ENCODE data around the gene KIRREL3.
A peak's percentile ranks its signal among the peaks of the same experiment; 100 is the strongest.

KIRREL3 gene

GRCh38 chr11:126491092-126491491 is 509.5 kb downstream of the KIRREL3 start:
- no peak for DNase-seq (ENCODE audit: low spot score)

- DNase-seq (ENCODE audit: low spot score): no peak
These were observed 510.5 kb downstream of the KIRREL3 start for GRCh38 chr11:126489836-126490660.

- DNase-seq (ENCODE audit: low spot score): no peak
These were observed 511.8 kb downstream of the KIRREL3 start for GRCh38 chr11:126488591-126489370.

- DNase-seq (ENCODE audit: low spot score): no peak
These were observed 512.9 kb downstream of the KIRREL3 start for GRCh38 chr11:126487711-126488110.

GRCh38 chr11:126485986-126486635 is 514.5 kb downstream of the KIRREL3 start:
- no peak for DNase-seq (ENCODE audit: low spot score)

GRCh38 chr11:126485021-126485792 is 515.4 kb downstream of the KIRREL3 start:
- DNase-seq (ENCODE audit: low spot score): no peak

- no peak for DNase-seq (ENCODE audit: low spot score)
These were observed 516.3 kb downstream of the KIRREL3 start for GRCh38 chr11:126484266-126484665.

GRCh38 chr11:126483621-126484195 is 516.9 kb downstream of the KIRREL3 start:
- DNase-seq (ENCODE audit: low spot score): no peak

- DNase-seq (ENCODE audit: low spot score): no peak
These were observed 517.9 kb downstream of the KIRREL3 start for GRCh38 chr11:126482586-126483108.

- DNase-seq (ENCODE audit: low spot score): no peak
These were observed 519.3 kb downstream of the KIRREL3 start for GRCh38 chr11:126481303-126481680.

GRCh38 chr11:126480410-126481302 is 519.9 kb downstream of the KIRREL3 start:
- DNase-seq (ENCODE audit: low spot score): peak; percentile 69

GRCh38 chr11:126480015-126480409 is 520.6 kb downstream of the KIRREL3 start:
- no peak for DNase-seq (ENCODE audit: low spot score)

- DNase-seq (ENCODE audit: low spot score): no peak
These were observed 521.2 kb downstream of the KIRREL3 start for GRCh38 chr11:126479178-126479930.

- no peak for DNase-seq (ENCODE audit: low spot score)
These were observed 522.1 kb downstream of the KIRREL3 start for GRCh38 chr11:126478466-126478865.

GRCh38 chr11:126477535-126478305 is 522.9 kb downstream of the KIRREL3 start:
- DNase-seq (ENCODE audit: low spot score): peak; percentile 6

- DNase-seq (ENCODE audit: low spot score): no peak
These were observed 523.6 kb downstream of the KIRREL3 start for GRCh38 chr11:126476977-126477376.

GRCh38 chr11:126476266-126476924 is 524.2 kb downstream of the KIRREL3 start:
- DNase-seq (ENCODE audit: low spot score): peak; percentile 64
